Activated CD4-positive, alpha-beta T cell treated with anti-CD3 and anti-CD28 coated beads for 36 hours (primary cell): ENCODE results near the gene DAAM2. TPM values are rescaled to one million over a fixed set of nuclear protein-coding genes. Genes with fewer than 3 reads are reported as not detected.

Experiments used
- ATAC-seq: fragments of 200-7000 bp; cut with Tn5 transposase; one replicate; pipeline ENCODE4 v1.10.0; 2021; ENCODE audit warnings: mild to moderate bottlenecking, moderate library complexity
- CTCF ChIA-PET: fragments of 350-600 bp; sonication (Branson Sonifier 250); formaldehyde crosslinking; loops from one replicate; lab custom pipeline; 2021; ENCODE audit warnings: antibody characterized with exemption; lab: Charles Lee
- POLR2A ChIA-PET: fragments of 350-600 bp; sonication (Branson Sonifier 250); formaldehyde crosslinking; loops from one replicate; lab custom pipeline; 2021; ENCODE audit warnings: antibody characterized with exemption, inconsistent platforms; lab: Charles Lee
- DNase-seq: peaks from one replicate; pipeline ENCODE4 v3.0.0-alpha.2; 2020
- H3K27ac Mint-ChIP-seq: one replicate; pipeline ENCODE4 v1.8.0; 2021; ENCODE audit warnings: mixed read lengths
- H3K27me3 Mint-ChIP-seq: one replicate; pipeline ENCODE4 v1.8.0; 2021; ENCODE audit warnings: mixed read lengths
- H3K36me3 Mint-ChIP-seq: one replicate; pipeline ENCODE4 v1.8.0; 2021; ENCODE audit warnings: low read depth, mixed read lengths
- H3K4me1 Mint-ChIP-seq: one replicate; pipeline ENCODE4 v1.8.0; 2021; ENCODE audit warnings: mixed read lengths
- H3K4me3 Mint-ChIP-seq: one replicate; pipeline ENCODE4 v1.8.0; 2021; ENCODE audit warnings: mild to moderate bottlenecking, moderate library complexity, mixed read lengths
- H3K9me3 Mint-ChIP-seq: one replicate; pipeline ENCODE4 v1.8.0; 2021; ENCODE audit warnings: low read depth, mixed read lengths
- intact Hi-C, 2 experiments: fragments of 100-400 bp; cut with DNase I in 1 of 2; cut with micrococcal nuclease in 1 of 2; formaldehyde crosslinking; loops; one replicate each; pipeline versions ENCODE4 v1.14.2 to v1.15.1; 2022 to 2024; cut with DNase I, micrococcal nuclease
- total RNA-seq, 2 experiments: library from RNA; stranded (reverse); gene quantifications; one replicate each; pipeline ENCODE4 v1.2.3, GENCODE V29; 2021

The DAAM2 gene
- total RNA-seq, 2 experiments from 2014 or later: not detected

- DNase-seq: no peak
- intact Hi-C loops: no loop called here
- ChIA-PET CTCF (interaction anchor here (0.5 kb wide), 1 partner anchor 246 kb away, joined by 4 read pairs; no protein-coding TSS in a partner anchor), POLR2A (no interaction called here)
- ATAC-seq: no peak
- Mint-ChIP-seq H3K4me1 (no peaks in the 10 kb centered on the region), H3K9me3 (no peaks in the 10 kb centered on the region), H3K4me3 (no peak overlapping the region), H3K27ac (no peak overlapping the region), H3K36me3 (no peaks in the 10 kb centered on the region), H3K27me3 (peaks cover 14% of the 10 kb centered on the region)
Measured at GRCh38 chr6:39769012-39769411, 23.2 kb upstream of the DAAM2 start.

- no peak overlapping the region for H3K27ac Mint-ChIP-seq
- CTCF ChIA-PET: no interaction called here
- peaks cover 14% of the 10 kb centered on the region for H3K27me3 Mint-ChIP-seq
- ATAC-seq (no peak), DNase-seq (no peak)
- H3K36me3 Mint-ChIP-seq: no peaks in the 10 kb centered on the region
- no peaks in the 10 kb centered on the region for H3K9me3 Mint-ChIP-seq
- intact Hi-C loops: no loop called here
- no peak overlapping the region for H3K4me3 Mint-ChIP-seq
- H3K4me1 Mint-ChIP-seq: no peaks in the 10 kb centered on the region
- POLR2A ChIA-PET: no interaction called here
Measured at GRCh38 chr6:39770446-39770845, 21.7 kb upstream of the DAAM2 start.

GRCh38 chr6:39772559-39773273 is 19.5 kb upstream of the DAAM2 start:
- H3K27ac Mint-ChIP-seq: no peak overlapping the region
- ChIA-PET POLR2A (no interaction called here), CTCF (no interaction called here)
- H3K27me3 Mint-ChIP-seq: peaks cover 9% of the 10 kb centered on the region
- H3K36me3 Mint-ChIP-seq: no peaks in the 10 kb centered on the region
- H3K9me3 Mint-ChIP-seq: no peaks in the 10 kb centered on the region
- no peak overlapping the region for H3K4me3 Mint-ChIP-seq
- ATAC-seq: no peak
- no peak for DNase-seq
- intact Hi-C loops: no loop called here
- H3K4me1 Mint-ChIP-seq: no peaks in the 10 kb centered on the region

- no peak for DNase-seq
- Mint-ChIP-seq H3K27me3 (peaks cover 6% of the 10 kb centered on the region), H3K4me1 (no peaks in the 10 kb centered on the region), H3K27ac (no peak overlapping the region), H3K9me3 (no peaks in the 10 kb centered on the region), H3K36me3 (no peaks in the 10 kb centered on the region), H3K4me3 (no peak overlapping the region)
- POLR2A ChIA-PET: no interaction called here
- intact Hi-C loops: no loop called here
- ATAC-seq: no peak
- CTCF ChIA-PET: no interaction called here
Measured at GRCh38 chr6:39773782-39774181, 18.4 kb upstream of the DAAM2 start.

- no peaks in the 10 kb centered on the region for H3K36me3 Mint-ChIP-seq
- DNase-seq (no peak), ATAC-seq (no peak)
- H3K4me1 Mint-ChIP-seq: no peaks in the 10 kb centered on the region
- no peak overlapping the region for H3K27ac Mint-ChIP-seq
- H3K4me3 Mint-ChIP-seq: no peak overlapping the region
- ChIA-PET CTCF (no interaction called here), POLR2A (no interaction called here)
- H3K9me3 Mint-ChIP-seq: peaks cover 2% of the 10 kb centered on the region
- intact Hi-C loops: no loop called here
- peaks cover 2% of the 10 kb centered on the region for H3K27me3 Mint-ChIP-seq
Measured at GRCh38 chr6:39776581-39776980, 15.6 kb upstream of the DAAM2 start.

- CTCF ChIA-PET: no interaction called here
- Mint-ChIP-seq H3K4me3 (no peak overlapping the region), H3K27me3 (peaks cover 2% of the 10 kb centered on the region), H3K27ac (no peak overlapping the region), H3K36me3 (no peaks in the 10 kb centered on the region), H3K9me3 (peaks cover 2% of the 10 kb centered on the region), H3K4me1 (no peaks in the 10 kb centered on the region)
- POLR2A ChIA-PET: no interaction called here
- ATAC-seq: no peak
- no peak for DNase-seq
- intact Hi-C loops: no loop called here
Measured at GRCh38 chr6:39777218-39777617, 15.0 kb upstream of the DAAM2 start.

- intact Hi-C loops: no loop called here
- no peak for DNase-seq
- no peak overlapping the region for H3K27ac Mint-ChIP-seq
- no peaks in the 10 kb centered on the region for H3K36me3 Mint-ChIP-seq
- ATAC-seq: no peak
- H3K4me1 Mint-ChIP-seq: no peaks in the 10 kb centered on the region
- H3K9me3 Mint-ChIP-seq: peaks cover 2% of the 10 kb centered on the region
- POLR2A ChIA-PET: no interaction called here
- H3K27me3 Mint-ChIP-seq: peaks cover 2% of the 10 kb centered on the region
- no peak overlapping the region for H3K4me3 Mint-ChIP-seq
- CTCF ChIA-PET: no interaction called here
Measured at GRCh38 chr6:39777661-39778060, 14.5 kb upstream of the DAAM2 start.

- ATAC-seq: no peak
- H3K4me3 Mint-ChIP-seq: no peak overlapping the region
- H3K4me1 Mint-ChIP-seq: no peaks in the 10 kb centered on the region
- CTCF ChIA-PET: no interaction called here
- no peak overlapping the region for H3K27ac Mint-ChIP-seq
- intact Hi-C loops: no loop called here
- DNase-seq: no peak
- H3K27me3 Mint-ChIP-seq: peaks cover 4% of the 10 kb centered on the region
- POLR2A ChIA-PET: no interaction called here
- peaks cover 5% of the 10 kb centered on the region for H3K9me3 Mint-ChIP-seq
- no peaks in the 10 kb centered on the region for H3K36me3 Mint-ChIP-seq
Measured at GRCh38 chr6:39778581-39779255, 13.5 kb upstream of the DAAM2 start.

GRCh38 chr6:39785281-39785680 is 6.9 kb upstream of the DAAM2 start:
- ATAC-seq: no peak
- Mint-ChIP-seq H3K27ac (no peak overlapping the region), H3K36me3 (no peaks in the 10 kb centered on the region), H3K9me3 (peaks cover 4% of the 10 kb centered on the region), H3K4me3 (no peak overlapping the region), H3K4me1 (no peaks in the 10 kb centered on the region), H3K27me3 (peaks cover 12% of the 10 kb centered on the region)
- ChIA-PET POLR2A (no interaction called here), CTCF (interaction anchor here (0.6 to 1.2 kb wide), 2 partner anchors 13 to 19 kb away, joined by 3 read pairs; no protein-coding TSS in a partner anchor)
- intact Hi-C loops: no loop called here
- DNase-seq: no peak

- peaks cover 4% of the 10 kb centered on the region for H3K9me3 Mint-ChIP-seq
- intact Hi-C loops: no loop called here
- DNase-seq (no peak), ATAC-seq (no peak)
- H3K4me1 Mint-ChIP-seq: no peaks in the 10 kb centered on the region
- peaks cover 20% of the 10 kb centered on the region for H3K27me3 Mint-ChIP-seq
- H3K4me3 Mint-ChIP-seq: no peak overlapping the region
- CTCF ChIA-PET: no interaction called here
- POLR2A ChIA-PET: no interaction called here
- no peaks in the 10 kb centered on the region for H3K36me3 Mint-ChIP-seq
- H3K27ac Mint-ChIP-seq: no peak overlapping the region
Measured at GRCh38 chr6:39786649-39787048, 5.5 kb upstream of the DAAM2 start.

GRCh38 chr6:39787322-39787721 is 4.9 kb upstream of the DAAM2 start:
- no peak overlapping the region for H3K27ac Mint-ChIP-seq
- ChIA-PET POLR2A (no interaction called here), CTCF (no interaction called here)
- no peak for DNase-seq
- no peaks in the 10 kb centered on the region for H3K4me1 Mint-ChIP-seq
- H3K36me3 Mint-ChIP-seq: no peaks in the 10 kb centered on the region
- H3K9me3 Mint-ChIP-seq: peaks cover 4% of the 10 kb centered on the region
- H3K4me3 Mint-ChIP-seq: no peak overlapping the region
- H3K27me3 Mint-ChIP-seq: peaks cover 21% of the 10 kb centered on the region
- intact Hi-C loops: no loop called here
- no peak for ATAC-seq

GRCh38 chr6:39790772-39791171 is 1.4 kb upstream of the DAAM2 start:
- no peaks in the 10 kb centered on the region for H3K36me3 Mint-ChIP-seq
- no peaks in the 10 kb centered on the region for H3K9me3 Mint-ChIP-seq

More at GRCh38 chr6:39790772-39791171, 1.4 kb upstream of the DAAM2 start:
- intact Hi-C loops: no loop called here
- DNase-seq: no peak
- no peak overlapping the region for H3K4me3 Mint-ChIP-seq
- no peak overlapping the region for H3K27ac Mint-ChIP-seq
- CTCF ChIA-PET: interaction anchor here (0.5 to 0.9 kb wide), 2 partner anchors 76 to 81 kb away, joined by 3 read pairs; no protein-coding TSS in a partner anchor
- POLR2A ChIA-PET: interaction anchor here (0.7 kb wide), 1 partner anchor 52 kb away, joined by 3 read pairs; no protein-coding TSS in a partner anchor
- peaks cover 44% of the 10 kb centered on the region for H3K27me3 Mint-ChIP-seq
- peaks cover 4% of the 10 kb centered on the region for H3K4me1 Mint-ChIP-seq
- no peak for ATAC-seq
